NCI-H1436 (cell line): ENCODE data around the gene FKBP11.
A peak's percentile ranks its signal among the peaks of the same experiment; 100 is the strongest.
"Not testable (repeated sequence)": the region's sequence is repeated elsewhere in the genome, so short reads cannot be mapped to it uniquely, and the experiment has no call there.

ENCODE experiments used
- DNase-seq: peaks from one replicate; lab custom pipeline; 2025; lab: John Stamatoyannopoulos, UW

FKBP11 gene

GRCh38 chr12:48907245-48907644 lies 18.0 kb downstream of the FKBP11 start:
- DNase-seq: no peak

- peak; percentile 85 for DNase-seq
Observed at GRCh38 chr12:48903982-48904411, 21.3 kb downstream of the FKBP11 start.

- DNase-seq: no peak
Observed at GRCh38 chr12:48903363-48903981, 21.8 kb downstream of the FKBP11 start.

GRCh38 chr12:48901278-48901677 lies 24.0 kb downstream of the FKBP11 start:
- DNase-seq: no peak

GRCh38 chr12:48899651-48900050 lies 25.6 kb downstream of the FKBP11 start:
- DNase-seq: no peak

DNA sequence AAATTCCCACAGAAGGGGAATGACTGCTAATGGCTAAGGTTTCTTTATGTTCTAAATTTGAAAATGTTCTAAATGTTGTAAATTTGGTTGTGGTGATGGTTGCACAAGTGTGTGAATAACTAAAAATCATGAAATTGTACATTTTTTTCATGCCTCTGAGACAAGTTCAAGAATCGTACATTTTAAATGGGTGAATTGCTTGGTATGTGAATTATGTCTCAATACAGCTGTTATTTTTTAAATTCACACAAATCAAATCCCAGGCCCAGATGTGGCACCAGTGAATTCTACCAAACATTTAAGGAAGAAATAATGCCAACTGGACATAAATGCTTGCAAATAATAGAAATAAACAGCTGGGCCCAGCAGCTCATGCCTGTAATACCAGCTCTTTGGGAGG lies 31.0 kb downstream of the FKBP11 start:
- no peak for DNase-seq

GRCh38 chr12:48890657-48891418 lies 34.5 kb downstream of the FKBP11 start:
- DNase-seq: peak; percentile 53

- DNase-seq: no peak
Observed at GRCh38 chr12:48889679-48890078, 35.6 kb downstream of the FKBP11 start.

DNA sequence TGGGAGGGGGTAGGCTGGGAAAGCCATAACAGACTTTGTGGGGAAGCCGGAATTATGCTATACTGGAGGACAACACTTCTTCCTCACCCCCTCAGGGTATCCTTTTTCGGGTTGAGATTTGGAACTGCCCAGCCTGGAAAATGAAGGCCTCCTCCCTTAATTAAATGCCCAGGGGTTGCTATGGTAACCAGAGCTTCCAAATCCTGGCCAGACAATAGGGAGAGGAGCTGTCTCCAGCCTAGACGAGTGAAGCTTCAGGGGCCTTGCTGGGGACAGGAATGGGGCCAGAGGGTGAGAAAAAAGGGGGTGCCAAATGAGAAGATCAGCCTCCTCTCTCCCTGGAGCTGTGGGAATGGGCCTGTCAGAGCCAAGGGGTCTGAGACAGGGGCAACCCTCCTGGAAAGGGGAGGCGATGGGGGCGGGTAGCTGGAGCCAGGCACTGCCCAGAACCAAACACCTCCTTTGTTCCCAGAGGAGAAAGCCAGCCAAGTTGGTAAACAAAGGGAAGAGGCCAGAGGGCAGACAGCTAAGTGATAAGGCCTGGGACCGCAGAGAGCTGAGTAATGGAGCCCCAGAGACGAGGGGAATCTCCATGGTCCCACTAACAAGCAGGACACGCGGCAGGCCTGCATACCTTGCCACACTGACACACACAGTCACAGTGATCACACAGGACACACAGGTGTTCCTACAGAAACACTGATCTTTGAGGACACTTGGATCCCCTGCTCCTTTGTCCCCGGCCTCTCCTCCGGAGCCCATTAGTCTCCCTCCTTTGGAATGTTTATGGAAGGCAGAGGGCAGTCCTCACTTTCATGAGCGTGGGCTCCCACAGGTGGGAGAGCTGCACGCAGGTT lies 41.8 kb downstream of the FKBP11 start:
- no peak for DNase-seq

GRCh38 chr12:48882972-48883304 lies 42.4 kb downstream of the FKBP11 start:
- no peak for DNase-seq

DNA sequence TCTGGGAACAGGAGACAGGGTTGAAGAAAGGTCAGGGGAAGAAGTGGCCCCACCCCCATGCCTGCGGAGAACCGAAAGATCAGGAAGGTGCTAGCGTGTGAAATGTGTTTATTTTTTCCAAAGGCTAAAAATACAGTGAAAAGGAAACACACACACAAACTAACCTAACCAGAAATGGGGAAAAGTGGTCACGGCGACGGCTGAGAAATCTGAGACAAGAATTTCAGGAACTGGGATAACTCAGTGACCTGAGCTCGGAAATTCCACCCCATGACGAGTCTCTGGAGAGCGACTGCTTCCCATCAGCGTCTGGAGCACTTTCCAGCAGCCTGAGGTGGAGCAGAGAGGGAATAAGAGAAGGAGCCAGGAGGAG lies 43.0 kb downstream of the FKBP11 start:
- DNase-seq: no peak

DNA sequence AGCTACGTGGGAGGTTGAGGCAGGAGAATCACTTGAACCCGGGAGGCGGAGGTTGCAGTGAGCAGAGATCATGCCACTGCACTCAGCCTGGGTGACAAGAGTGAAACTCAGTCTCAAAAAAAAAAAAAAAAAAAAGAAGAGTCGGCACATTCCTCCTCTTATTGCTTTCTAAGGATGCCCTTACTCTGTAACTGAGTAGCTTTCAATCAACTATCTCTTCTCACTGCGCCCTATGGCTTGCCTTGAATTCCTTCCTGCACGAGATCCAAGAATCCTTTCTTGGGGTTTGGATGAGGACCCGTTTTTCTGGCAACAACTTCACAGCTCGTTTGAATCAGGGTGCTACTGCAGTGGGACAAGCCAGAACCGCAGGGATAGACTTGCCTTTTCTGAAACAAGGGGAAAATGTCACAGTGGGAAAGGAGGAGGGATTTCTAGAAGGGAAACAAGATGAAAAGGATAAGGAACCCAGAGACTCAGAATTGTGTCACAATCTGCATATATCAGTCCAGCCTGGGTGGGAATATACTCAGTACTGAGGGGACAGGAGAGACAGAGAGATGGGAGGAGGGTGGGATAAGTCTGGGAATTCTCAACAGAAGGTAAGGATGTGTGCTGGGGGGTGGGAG lies 43.5 kb downstream of the FKBP11 start:
- no peak for DNase-seq

GRCh38 chr12:48880647-48881046 lies 44.6 kb downstream of the FKBP11 start:
- no peak for DNase-seq

DNA sequence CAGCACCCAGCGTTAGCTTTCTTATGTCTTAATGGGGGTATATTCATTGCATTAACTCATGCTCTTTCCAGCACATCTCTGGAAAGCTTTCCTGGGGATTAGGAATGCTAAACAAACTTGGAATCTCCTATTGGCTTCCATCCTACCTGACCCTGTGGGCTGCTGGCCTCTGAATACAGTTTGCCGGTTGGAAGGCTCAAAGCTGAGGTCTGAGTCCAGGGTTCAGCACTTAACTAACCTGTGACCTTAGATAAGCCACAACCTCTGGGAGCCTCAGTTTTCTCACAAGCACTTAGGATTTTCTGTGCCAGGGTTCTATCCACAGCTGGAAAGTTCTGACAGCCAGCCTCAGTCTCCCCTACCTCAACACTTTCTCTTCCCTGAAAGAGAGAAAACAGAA lies 46.7 kb downstream of the FKBP11 start:
- DNase-seq: no peak

GRCh38 chr12:48875944-48876515 lies 49.3 kb downstream of the FKBP11 start:
- no peak for DNase-seq

DNA sequence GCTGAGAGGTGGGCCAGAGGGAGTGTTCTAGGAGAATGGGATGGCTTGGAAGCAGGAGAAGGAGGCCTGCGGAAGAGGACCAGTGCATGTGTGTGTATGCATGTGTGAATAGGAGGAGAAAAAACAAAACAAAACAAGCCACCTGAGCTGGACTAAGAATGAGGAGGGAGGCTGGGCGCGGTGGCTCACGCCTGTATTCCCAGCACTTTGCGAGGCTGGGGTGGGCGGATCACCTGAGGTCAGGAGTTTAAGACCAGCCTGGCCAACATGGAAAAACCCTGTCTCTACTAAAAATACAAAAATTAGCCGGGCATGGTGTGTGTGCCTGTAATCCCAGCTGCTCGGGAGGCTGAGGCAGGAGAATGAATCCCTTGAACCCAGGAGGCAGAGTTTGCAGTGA lies 51.8 kb downstream of the FKBP11 start:
- not testable (repeated sequence) for DNase-seq

DNA sequence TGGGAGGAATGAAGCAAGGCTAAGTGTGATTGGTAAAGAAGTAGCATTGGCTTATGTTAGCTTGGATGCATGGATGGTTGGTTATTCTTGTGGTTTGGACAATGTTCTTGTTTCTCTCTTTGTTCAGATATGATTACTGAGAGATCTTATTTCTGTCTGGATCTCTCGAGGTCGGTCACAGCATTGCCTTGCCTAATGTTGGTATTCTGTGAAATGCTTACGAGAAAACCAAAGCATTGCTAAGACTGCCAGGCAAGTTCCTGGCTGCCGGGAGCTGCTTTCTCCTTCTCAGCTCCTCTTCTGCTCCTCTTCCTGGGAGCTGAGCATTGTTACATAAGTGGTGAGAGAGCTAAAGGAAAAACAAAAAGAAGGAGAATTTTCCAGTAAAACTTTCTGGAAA lies 52.2 kb downstream of the FKBP11 start:
- no peak for DNase-seq
